IPS-18c (cell line): ENCODE measurements around the gene CDH2.

Source experiments
- H3K4me3 ChIP-seq: 2 replicates; pipeline ENCODE4 v1.7.0; 2013; ENCODE audit warnings: low read depth, mild to moderate bottlenecking, low read length, moderate library complexity; ENCODE audit not compliant: insufficient read depth
- H3K9me3 ChIP-seq: one replicate; pipeline ENCODE4 v1.6.1; 2013; ENCODE audit warnings: mild to moderate bottlenecking, low read length, moderate library complexity; ENCODE audit not compliant: control insufficient read depth, insufficient read depth

CDH2 gene

DNA sequence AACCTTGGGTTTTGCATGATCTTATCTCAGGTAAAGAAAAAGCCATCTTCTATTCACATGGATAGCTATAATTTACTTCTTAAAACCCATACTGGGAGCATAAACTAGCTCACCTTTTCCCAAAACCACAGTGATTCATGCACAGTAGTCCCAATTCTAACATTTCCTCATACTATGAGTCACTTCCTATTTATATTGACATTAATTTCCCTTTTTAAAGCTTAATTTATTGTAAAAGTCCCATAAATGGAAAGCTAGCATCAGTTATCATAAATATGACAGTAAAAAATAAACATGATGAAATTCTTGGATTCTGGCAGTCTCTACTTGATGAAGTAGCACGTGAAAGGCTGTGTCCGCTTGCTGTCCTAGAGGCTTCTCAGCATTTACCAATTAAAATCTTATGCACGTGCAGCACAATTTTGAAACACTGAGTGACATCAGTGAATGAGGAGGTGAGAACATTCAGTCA, 180.1 kb downstream of the CDH2 start:
- H3K9me3 ChIP-seq: no peaks in the 10 kb centered on the region
- H3K4me3 ChIP-seq: no peak overlapping the region

DNA sequence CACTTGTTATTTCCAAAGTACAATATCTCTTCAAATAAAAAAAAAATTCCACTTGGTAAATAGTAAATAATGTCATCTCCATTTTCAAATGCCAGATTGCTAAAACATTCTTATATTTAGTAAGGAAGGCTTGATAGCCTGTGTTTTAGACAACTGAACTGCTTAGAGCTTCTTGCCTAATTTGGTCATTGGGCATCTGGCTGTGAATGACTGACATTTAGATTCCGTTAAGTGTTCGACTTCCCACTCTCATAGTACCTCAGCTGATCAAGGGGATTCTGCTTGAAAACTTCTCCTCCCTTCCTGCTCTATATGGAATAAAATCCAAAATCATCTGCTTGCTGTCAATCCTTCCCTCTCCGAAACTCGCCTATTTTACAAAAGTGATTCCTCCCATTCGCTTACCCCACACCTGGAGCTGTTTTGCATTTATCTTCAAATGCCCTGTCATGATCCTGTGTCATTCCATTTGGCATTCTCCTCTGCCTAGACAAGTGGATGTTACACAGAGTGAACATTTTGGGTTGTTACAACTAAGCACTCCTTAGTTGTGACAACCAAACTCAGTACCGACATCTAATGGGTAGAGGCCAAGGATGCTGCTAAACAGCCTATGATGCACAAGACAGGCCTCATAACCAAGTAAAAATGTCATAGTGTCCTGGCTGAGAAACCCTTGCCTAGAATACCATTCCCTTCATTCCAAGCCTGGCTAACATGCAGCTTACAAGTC, 181.0 kb downstream of the CDH2 start:
- H3K4me3 ChIP-seq: no peak overlapping the region
- H3K9me3 ChIP-seq: no peaks in the 10 kb centered on the region

DNA sequence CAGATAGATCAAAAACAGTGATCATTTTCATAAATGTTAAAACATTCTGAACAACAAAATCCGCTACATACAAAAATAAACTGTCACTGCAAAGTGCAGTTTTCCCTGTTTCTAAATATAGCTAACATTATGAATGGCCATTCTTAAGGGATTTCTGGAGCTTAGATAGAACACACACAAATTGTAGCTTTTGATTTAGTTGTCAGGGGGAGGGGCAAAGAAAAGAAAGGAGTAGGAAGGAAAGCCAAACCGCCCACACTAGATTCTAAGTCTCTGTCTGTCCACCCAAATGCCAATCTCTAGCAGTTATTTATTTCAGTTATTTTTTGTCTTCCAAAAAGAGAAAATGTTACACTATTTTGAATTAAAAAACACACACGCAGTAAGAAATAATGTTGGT, 182.4 kb downstream of the CDH2 start:
- Histone ChIP-seq H3K9me3 (no peaks in the 10 kb centered on the region), H3K4me3 (no peak overlapping the region)

DNA sequence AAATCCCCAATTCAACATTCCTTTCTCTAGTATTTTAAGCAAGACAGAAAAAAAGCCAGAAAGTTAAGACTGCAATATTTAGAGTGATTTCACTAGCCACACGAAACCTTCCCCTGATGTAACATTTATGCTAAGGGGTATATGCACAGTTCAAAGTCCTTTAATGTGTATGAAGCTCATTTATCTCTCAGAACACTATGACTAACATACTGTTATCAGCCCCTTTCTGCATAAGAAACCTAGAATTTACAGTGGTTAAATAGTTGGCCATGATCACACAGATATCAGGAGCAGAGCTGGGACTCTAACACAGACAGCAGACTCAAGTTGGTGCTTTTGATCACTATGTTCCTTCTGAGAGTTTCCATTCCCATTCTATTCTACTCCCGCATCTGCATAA, 185.5 kb downstream of the CDH2 start:
- Histone ChIP-seq H3K9me3 (no peaks in the 10 kb centered on the region), H3K4me3 (no peak overlapping the region)

DNA sequence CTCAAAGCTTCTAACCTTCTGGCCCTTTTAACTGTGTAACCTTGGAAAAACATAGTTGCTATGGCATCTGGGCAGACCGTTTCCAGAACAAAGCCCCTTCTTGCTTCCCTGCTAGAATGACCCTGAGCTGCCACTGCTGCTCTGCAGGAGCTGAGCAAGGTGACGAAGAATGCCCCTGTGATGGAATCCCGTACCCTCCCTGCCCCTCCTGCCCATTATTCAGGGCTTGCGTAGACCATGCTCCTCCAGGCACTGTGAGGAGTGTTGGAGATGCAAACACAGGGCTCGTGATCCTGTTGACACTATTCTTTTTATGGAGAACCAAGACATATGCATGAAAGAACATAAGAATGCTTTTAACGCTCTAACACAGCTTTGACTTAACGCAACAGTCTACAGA, 191.1 kb downstream of the CDH2 start:
- Histone ChIP-seq H3K9me3 (no peaks in the 10 kb centered on the region), H3K4me3 (no peak overlapping the region)

DNA sequence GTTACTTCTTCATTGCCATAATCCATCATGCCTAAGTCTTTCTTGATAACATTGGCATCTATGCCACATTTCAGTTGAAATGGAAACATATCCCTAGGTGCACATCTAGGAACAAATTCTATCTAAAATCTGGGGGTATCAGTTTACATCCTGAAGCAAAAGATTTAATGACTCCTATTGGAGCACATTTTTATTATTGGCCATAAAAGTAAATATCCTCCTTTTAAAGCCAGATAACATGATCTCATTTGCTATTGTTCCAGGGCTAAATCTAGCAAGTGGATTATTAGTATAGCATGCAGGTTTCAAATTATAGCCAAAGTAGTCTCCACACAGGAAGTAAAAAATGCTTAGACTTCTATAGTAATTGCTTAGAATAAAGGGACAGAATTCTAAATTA, 193.2 kb downstream of the CDH2 start:
- H3K9me3 ChIP-seq: no peaks in the 10 kb centered on the region
- no peak overlapping the region for H3K4me3 ChIP-seq

DNA sequence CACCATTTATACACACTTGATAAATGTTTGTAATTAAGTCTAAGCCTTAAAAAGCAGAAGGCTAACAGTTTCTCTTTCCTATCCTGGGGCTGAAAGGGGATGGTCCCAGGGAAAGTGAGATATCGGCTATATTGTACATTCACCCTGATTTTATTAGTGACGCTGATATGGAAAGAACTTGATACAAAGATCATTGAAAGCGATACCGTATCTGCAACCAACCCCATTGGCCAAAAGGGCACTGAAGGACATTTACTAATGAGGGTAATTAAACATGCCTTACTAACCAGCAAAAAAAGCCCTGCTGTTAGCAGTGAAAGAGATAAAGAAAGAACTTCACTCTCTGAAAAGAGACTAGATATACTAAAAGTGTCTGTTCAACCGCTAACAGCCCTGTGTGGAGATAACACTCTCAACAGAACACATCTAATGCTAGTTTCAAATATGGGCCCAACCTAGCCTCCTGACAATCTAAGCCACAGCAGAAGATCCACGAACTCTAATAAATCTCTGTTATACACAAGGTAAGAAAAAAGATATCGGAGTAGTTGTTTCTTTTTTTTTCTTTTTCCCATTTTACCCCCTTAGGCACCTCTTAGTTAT, 200.0 kb downstream of the CDH2 start:
- H3K9me3 ChIP-seq: no peaks in the 10 kb centered on the region
- H3K4me3 ChIP-seq: no peak overlapping the region

DNA sequence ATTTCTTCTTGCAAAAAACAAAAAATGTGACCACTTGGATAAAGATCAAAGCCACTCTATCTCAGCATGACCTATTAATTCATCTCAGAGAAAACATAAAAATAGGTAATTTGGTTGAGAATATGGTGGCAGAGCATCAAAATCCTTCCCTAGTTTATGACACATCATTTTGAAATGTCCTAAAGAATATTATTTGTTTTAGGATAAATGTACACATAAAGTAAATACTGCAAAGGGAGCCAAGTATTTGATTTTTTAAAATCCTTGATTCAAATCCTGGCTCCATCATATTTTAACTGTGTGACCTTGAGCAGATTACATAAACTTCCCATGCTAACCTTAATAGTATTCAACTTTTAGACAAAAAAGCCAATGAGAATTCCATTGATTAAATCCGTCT, 206.6 kb downstream of the CDH2 start:
- Histone ChIP-seq H3K4me3 (no peak overlapping the region), H3K9me3 (no peaks in the 10 kb centered on the region)

DNA sequence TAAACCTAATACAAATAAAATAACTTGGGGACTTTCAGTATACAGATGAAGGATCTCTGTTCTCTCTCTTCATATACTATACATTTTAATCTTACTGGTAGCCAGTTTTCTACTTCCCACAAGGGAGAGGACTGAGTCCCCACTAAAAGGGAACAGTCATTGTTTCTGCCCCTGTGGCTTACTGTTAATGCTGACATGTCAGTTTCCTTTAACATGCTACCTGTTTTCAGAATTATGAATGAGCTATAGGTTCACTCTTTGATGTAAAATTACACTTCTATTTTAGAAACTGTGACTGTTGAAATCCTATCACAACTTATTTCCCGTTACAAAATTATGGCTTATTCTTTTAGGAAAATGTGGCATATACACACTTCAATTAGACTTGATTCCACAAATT, 207.7 kb downstream of the CDH2 start:
- Histone ChIP-seq H3K4me3 (no peak overlapping the region), H3K9me3 (no peaks in the 10 kb centered on the region)

DNA sequence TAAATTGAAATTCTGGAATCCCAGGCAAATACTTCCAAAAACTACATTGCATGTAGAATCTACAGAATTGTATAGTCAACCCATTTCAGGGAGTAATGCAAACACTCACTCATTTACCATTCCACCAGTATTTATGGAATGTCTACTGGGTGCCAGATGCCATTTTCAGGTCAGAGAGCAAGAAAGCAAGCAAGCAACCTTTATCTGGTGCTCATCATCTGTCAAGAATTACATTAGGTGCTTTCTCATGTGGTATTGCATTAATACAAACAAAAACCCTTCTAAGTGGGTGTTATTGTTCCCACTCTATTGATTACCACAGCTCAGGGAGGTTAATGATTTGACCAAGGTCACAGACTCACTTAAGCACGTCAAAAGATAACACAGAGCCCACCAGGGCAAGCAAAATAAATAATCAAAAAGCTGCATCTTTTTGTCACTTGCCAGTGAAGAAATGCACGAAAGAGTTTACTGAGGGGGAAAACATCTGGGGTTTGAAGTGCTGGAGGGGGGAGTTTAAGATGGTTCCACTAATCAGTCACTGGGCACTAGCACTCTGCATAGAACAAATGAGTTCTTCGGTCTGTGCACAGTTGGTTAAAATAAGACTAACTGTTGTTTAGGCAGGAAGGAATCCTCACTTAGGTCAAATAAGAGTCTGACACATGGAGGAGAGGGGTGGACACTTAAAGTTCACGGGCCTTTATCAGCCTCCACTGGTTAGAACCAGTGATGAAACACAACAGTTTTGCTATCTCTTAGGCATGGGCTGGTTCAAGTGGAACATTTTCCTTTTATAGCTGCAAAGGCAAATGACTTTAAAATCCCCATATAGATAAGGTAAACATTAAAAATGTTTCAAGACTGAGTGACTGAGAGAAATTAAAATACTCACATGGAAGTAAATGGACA, 208.8 kb downstream of the CDH2 start:
- H3K9me3 ChIP-seq: no peaks in the 10 kb centered on the region

DNA sequence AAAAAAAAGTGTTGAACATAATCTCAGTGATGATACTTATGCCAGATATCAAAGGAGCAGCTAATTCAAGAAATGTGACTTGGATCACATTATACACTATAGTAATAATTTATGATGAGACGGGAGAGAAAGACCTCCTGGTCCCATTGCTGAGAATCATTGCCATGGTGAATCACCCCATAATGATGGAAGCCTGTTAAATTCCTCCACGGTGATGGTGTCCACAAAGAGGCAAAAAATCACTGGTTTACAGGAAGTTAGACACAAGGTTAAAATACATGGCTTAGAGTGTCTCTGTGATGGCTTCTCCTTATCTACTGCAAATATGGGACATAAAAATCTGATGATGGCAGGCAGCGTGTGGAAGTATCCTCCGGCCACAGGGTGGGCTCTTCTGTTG, 210.0 kb downstream of the CDH2 start:
- H3K4me3 ChIP-seq: no peak overlapping the region

More for the DNA sequence above, 208.8 kb downstream of the CDH2 start:
- H3K4me3 ChIP-seq: no peak overlapping the region

DNA sequence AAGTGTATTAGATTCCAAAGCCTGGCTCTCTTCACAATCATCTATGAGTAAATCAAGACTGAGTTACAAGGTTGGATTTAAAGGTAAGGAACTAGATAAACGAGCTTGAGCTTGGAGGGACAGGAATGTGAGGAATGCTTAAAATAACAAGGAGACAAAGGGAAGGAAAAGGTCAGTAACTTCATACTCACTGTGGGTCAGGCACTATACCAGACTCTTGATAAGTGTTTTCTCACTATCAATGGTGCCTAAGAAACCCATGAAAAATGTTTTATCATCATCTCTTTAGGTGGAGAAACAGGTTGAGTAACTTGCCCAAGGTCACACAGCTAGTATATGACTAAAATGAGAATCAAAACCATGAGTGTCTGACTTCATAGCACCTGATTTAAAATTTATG, 212.1 kb downstream of the CDH2 start:
- Histone ChIP-seq H3K4me3 (no peak overlapping the region), H3K9me3 (no peaks in the 10 kb centered on the region)

More for the DNA sequence above, 210.0 kb downstream of the CDH2 start:
- H3K9me3 ChIP-seq: no peaks in the 10 kb centered on the region

DNA sequence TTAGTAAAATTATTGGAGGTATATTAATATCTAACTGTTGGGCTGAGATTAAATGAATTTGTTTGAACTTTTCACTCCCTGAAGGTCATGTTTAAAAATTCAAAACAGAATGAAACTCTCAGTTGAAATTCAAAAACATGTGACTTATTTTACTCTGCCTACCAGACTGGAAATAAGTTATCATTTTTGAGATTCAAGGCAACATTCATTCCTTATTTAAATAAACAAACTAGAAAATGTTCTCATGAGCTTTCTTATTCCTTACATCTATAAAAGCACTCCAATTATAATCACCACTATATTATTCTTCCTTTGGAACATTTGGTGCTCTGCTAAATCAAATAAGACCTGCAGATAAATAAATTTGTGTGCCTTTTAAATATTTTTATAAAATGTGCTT, 217.8 kb downstream of the CDH2 start:
- no peak overlapping the region for H3K4me3 ChIP-seq

DNA sequence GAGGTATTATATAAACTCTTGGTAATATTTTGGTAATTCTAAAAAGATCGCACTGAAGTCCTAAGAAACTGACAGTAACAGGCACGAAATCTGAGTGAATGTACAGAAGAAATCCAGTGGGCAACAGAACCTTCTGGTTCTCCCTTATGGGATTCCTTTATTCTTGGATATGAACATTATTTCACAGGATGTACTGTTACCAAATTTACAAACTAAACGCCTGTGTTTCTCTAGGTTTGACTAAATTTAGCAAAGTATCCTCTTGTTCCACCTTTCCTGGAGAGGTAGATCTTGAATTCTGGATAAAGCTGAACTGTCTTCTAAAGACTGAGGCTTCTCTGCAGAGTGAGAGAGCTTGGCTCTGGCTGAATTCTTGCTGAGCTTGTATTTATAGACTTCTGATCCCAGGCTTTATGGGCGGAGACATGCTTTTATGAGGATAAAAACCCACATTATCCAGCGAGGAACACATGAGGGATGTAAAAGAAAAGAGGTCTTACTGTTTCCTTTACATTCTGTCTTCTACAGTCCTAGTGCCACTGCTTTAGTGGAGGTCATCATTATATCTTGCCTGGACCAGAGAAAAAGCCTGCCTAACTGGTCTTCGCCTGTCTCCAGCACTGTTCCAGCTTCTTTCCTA, 220.8 kb downstream of the CDH2 start:
- H3K4me3 ChIP-seq: no peak overlapping the region

More for the DNA sequence above, 217.8 kb downstream of the CDH2 start:
- no peaks in the 10 kb centered on the region for H3K9me3 ChIP-seq

DNA sequence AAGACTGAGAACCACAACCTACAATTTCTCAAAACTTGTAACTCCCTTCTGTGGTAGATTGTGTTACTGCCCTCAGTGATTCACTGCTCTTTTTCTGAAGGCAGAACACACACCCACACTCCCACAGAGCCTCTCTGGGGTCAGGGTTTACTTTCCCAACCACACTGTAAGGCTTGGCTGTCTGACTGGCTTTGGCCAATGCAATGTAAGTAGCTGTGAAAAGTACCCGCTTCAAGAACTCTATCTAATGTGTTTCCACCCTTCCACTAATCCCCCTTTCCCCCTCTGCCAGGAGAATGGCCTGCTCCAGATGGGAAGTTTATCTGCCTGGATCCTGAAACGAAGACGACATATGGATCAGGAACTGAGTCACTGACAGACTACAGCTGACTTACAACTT, 222.7 kb downstream of the CDH2 start:
- H3K4me3 ChIP-seq: no peak overlapping the region

More for the DNA sequence above, 220.8 kb downstream of the CDH2 start:
- no peaks in the 10 kb centered on the region for H3K9me3 ChIP-seq

DNA sequence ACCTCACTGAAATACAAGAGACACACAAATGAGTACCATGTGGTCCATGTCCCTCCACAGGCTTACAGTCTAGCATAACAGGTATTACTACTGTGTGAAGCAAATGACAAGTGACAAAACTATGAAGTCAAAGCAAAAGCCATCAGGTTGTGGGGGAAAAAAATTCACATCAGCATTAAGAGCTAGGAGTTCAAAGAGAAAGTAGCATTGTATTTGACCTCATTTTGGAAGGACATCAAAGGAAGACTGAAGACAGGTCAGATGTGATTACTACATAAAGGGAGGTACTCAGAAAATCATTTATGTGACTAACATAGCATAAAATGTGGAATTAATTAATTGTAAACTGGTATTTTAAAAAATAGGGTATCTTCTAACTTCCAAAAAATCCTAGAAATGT, 224.2 kb downstream of the CDH2 start:
- H3K4me3 ChIP-seq: no peak overlapping the region
- H3K9me3 ChIP-seq: no peaks in the 10 kb centered on the region

More for the DNA sequence above, 222.7 kb downstream of the CDH2 start:
- H3K9me3 ChIP-seq: no peaks in the 10 kb centered on the region

DNA sequence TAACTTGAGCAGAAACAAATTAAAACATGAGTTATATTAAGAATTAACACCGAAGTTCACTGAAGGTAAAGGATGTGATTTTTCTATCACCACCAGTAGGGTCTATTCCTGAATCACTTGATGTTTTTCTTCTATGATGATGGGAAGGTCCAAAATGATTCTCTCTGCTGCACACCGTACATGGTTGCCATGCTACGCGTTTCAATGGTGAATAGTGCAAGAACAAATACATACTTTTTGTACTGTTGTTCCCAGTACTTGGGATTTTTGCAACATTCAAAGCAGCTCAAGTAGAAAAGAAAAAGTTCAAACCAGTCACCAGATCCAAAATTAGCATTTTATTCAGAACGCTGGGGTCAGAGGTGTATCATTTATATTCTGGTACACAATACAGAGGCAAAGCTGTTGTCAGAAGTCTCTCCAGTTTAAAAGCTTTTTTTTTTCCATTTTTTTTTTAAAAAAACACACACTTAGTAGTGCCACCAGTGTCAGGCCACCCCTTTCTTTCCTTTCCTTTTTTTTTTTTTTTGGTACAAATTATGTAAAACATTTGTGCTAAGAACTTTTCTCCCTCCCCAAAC, 226.2 kb downstream of the CDH2 start:
- Histone ChIP-seq H3K4me3 (no peak overlapping the region), H3K9me3 (no peaks in the 10 kb centered on the region)
